Parietal lobe (tissue), 2 donors: ENCODE data around the gene ITGB5. TPM values are rescaled to one million over a fixed set of nuclear protein-coding genes. Genes with fewer than 3 reads are reported as not detected.

Experiments used
- small RNA-seq: library from RNA; depleted of rRNA; stranded (forward); fragments of <200 nt; gene quantifications from one replicate; pipeline ENCODE3, GENCODE V24; 2014; ENCODE audit warnings: low replicate concordance
- total RNA-seq: library from RNA; depleted of rRNA; stranded (reverse); fragments of >200 nt; gene quantifications from one replicate; pipeline ENCODE4 v1.2.3, GENCODE V29; 2014

Gene ITGB5
- total RNA-seq, result 19.7 TPM

GRCh38 chr3:124887177-124887931 lies at the start of gene ITGB5:
Gene ITGB5, minus strand, starts transcription at chr3:124887365. Its CDS starts 365 bp downstream, at chr3:124887000.

GRCh38 chr3:124934577-124934976 lies 47.4 kb upstream of the ITGB5 start, which contains the start of gene MUC13:
Gene MUC13, minus strand, starts transcription at chr3:124934751. Its CDS starts 39 bp downstream, at chr3:124934712.

GRCh38 chr3:124730129-124730940 lies 156.8 kb downstream of the ITGB5 start, which contains the start of gene UMPS:
Gene UMPS, plus strand, starts transcription at chr3:124730452. Its CDS starts 20 bp downstream, at chr3:124730472.

Small RNA genes lying within 50 kb of the gene (small RNA-seq; reads per million reads assigned to genes)
- gene MIR544B, result not detected

Other genes with a start within 250 kb of the ITGB5 start
- gene UMPS, start 156.9 kb downstream of the ITGB5 start, total RNA-seq, result 40.4 TPM
- not detected for gene MUC13, start 47.4 kb upstream of the ITGB5 start, total RNA-seq
- gene HEG1, start 168.6 kb upstream of the ITGB5 start, total RNA-seq, result 20.0 TPM